Progenitor cell of endocrine pancreas (in vitro differentiated cells): Measurements from ENCODE around the gene EGFL6. TPM values are rescaled to one million over a fixed set of nuclear protein-coding genes. Genes with fewer than 3 reads are reported as not detected.

Experiments used
- DNase-seq: peaks from one replicate; pipeline ENCODE4 v3.0.0; 2021; ENCODE audit warnings: low spot score; ENCODE audit not compliant: unreplicated experiment
- H3K27ac Mint-ChIP-seq: 2 replicates; pipeline ENCODE4 v1.8.0; 2021; ENCODE audit warnings: mild to moderate bottlenecking, moderate library complexity, mixed read lengths
- H3K27me3 Mint-ChIP-seq: 2 replicates; pipeline ENCODE4 v1.8.0; 2021; ENCODE audit warnings: mixed read lengths
- H3K36me3 Mint-ChIP-seq: 2 replicates; pipeline ENCODE4 v1.8.0; 2022; ENCODE audit warnings: mixed read lengths; ENCODE audit not compliant: insufficient read depth
- H3K4me1 Mint-ChIP-seq: 2 replicates; pipeline ENCODE4 v1.8.0; 2021; ENCODE audit warnings: low read depth, mixed read lengths
- H3K4me3 Mint-ChIP-seq: 2 replicates; pipeline ENCODE4 v1.8.0; 2021; ENCODE audit warnings: low read depth, mild to moderate bottlenecking, moderate library complexity, mixed read lengths
- H3K9me3 Mint-ChIP-seq: 2 replicates; pipeline ENCODE4 v1.8.0; 2021; ENCODE audit warnings: low read depth, mixed read lengths
- CTCF ChIP-seq: fragments of 200-600 bp; sonication (generic); IDR thresholded peaks from one replicate; pipeline ENCODE4 v1.5.0; 2021; ENCODE audit warnings: antibody characterized with exemption, mild to moderate bottlenecking; ENCODE audit not compliant: unreplicated experiment
- total RNA-seq: library from RNA; stranded (reverse); gene quantifications from 2 replicates; pipeline ENCODE4 v1.2.1, GENCODE V29; 2021

The EGFL6 gene
- total RNA-seq, 1 donor from 2014 or later, result 0.34 TPM

DNA sequence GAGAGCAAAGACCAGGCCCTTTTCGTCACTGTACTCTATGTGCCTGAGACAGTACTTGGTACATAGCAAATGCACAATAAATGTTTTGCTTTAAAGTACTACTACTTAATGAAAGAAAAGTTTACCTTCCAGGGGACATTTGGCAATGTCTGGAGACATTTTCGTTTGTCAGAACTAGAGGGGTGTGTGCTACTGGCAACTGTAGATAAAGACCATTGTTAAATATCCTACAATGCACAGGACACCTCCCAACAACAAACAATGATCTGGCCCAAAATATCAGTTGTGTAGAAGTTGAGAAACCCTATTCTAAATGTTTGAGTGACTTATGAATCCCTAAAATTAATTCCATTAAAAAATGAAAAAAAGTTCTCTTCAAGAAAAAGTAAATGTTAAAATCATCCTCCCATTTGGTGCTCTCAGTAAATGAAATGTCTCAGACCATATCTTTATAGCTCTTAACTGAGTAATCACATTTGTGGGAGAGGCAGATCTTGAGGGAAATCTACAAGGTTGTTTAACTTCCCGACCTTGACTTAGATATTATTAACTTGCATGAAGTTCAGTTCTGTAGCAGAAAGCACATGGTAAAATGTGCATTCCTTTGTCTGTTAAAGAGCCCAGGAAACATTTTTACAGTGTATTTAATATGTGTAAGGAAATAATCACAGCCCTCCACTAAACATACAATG is 18.5 kb downstream of the EGFL6 start:
- H3K27ac Mint-ChIP-seq, result no peak overlapping the region
- no peak overlapping the region for H3K4me3 Mint-ChIP-seq
- H3K4me1 Mint-ChIP-seq, result no peaks in the 10 kb centered on the region
- no peak for TF ChIP-seq CTCF
- no peak for DNase-seq
- no peaks in the 10 kb centered on the region for H3K36me3 Mint-ChIP-seq
- H3K9me3 Mint-ChIP-seq, result peaks cover 42% of the 10 kb centered on the region
- H3K27me3 Mint-ChIP-seq, result no peaks in the 10 kb centered on the region

GRCh38 chrX:13590207-13590606 is 20.8 kb downstream of the EGFL6 start:
- Mint-ChIP-seq H3K9me3 (peaks cover 34% of the 10 kb centered on the region), H3K27me3 (no peaks in the 10 kb centered on the region), H3K4me1 (no peaks in the 10 kb centered on the region), H3K36me3 (no peaks in the 10 kb centered on the region), H3K27ac (no peak overlapping the region), H3K4me3 (no peak overlapping the region)
- no peak for TF ChIP-seq CTCF
- DNase-seq, result no peak

GRCh38 chrX:13590914-13591313 is 21.5 kb downstream of the EGFL6 start:
- H3K9me3 Mint-ChIP-seq, result peaks cover 30% of the 10 kb centered on the region
- TF ChIP-seq CTCF, result no peak
- H3K27ac Mint-ChIP-seq, result no peak overlapping the region
- H3K36me3 Mint-ChIP-seq, result no peaks in the 10 kb centered on the region
- no peak for DNase-seq
- H3K4me1 Mint-ChIP-seq, result no peaks in the 10 kb centered on the region
- H3K4me3 Mint-ChIP-seq, result no peak overlapping the region
- no peaks in the 10 kb centered on the region for H3K27me3 Mint-ChIP-seq

DNA sequence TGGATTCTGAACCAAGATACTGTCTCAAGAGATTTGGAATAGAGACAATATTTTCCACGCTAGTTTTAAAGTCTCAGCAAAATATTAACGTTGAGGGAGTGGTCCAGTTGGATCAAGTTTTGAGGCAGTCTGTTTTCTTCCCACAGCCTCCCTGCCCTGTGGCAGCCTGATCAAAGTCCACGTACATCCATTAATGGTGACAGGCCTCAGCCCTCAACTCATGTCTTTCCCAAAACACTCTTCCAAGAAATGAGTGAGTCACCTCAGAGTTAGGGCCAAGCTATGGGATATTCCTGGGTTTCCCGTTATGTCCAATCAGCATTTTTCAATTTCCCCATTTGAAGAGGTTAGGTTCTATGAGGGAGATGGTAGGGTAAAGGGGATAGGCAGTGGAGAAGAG is 28.5 kb downstream of the EGFL6 start:
- no peak overlapping the region for H3K27ac Mint-ChIP-seq
- peaks cover 1% of the 10 kb centered on the region for H3K4me1 Mint-ChIP-seq
- no peak for DNase-seq
- peaks cover 20% of the 10 kb centered on the region for H3K9me3 Mint-ChIP-seq
- no peak overlapping the region for H3K4me3 Mint-ChIP-seq
- H3K27me3 Mint-ChIP-seq, result no peaks in the 10 kb centered on the region
- H3K36me3 Mint-ChIP-seq, result no peaks in the 10 kb centered on the region
- TF ChIP-seq CTCF, result no peak

GRCh38 chrX:13598877-13599276 is 29.5 kb downstream of the EGFL6 start:
- H3K27me3 Mint-ChIP-seq, result no peaks in the 10 kb centered on the region
- DNase-seq, result no peak

More at GRCh38 chrX:13598877-13599276, 29.5 kb downstream of the EGFL6 start:
- Mint-ChIP-seq H3K4me1 (peaks cover 1% of the 10 kb centered on the region), H3K9me3 (peaks cover 13% of the 10 kb centered on the region), H3K27ac (no peak overlapping the region), H3K4me3 (no peak overlapping the region), H3K36me3 (no peaks in the 10 kb centered on the region)
- peak; percentile 31 for TF ChIP-seq CTCF
